GM12878 (cell line): Measurements from ENCODE around the gene VARS1. TPM values are rescaled to one million over a fixed set of nuclear protein-coding genes. Genes with fewer than 3 reads are reported as not detected.

ENCODE experiments used
- ATAC-seq: fragments of 200-7000 bp; cut with Tn5 transposase; 3 replicates; pipeline ENCODE4 v1.9.1; 2020; ENCODE audit warnings: mild to moderate bottlenecking, moderate library complexity
- BruUV-seq: library from RNA; stranded (reverse); fragments of 400-500 nt; replicated peaks from 2 replicates; lab custom pipeline; 2021; lab: Mats Ljungman, UMichigan
- CTCF ChIA-PET: fragments of 300-600 bp; sonication (Branson Sonifier 250); formaldehyde crosslinking; extraction: SDS; loops from one replicate; lab custom pipeline; 2021; ENCODE audit warnings: inconsistent platforms; lab: Yijun Ruan, JAX
- POLR2A ChIA-PET: fragments of 350-600 bp; formaldehyde crosslinking; extraction: SDS; loops from one replicate; lab custom pipeline; 2021; ENCODE audit warnings: inconsistent platforms; lab: Charles Lee
- RAD21 ChIA-PET: fragments of 300-600 bp; sonication (Branson Sonifier 250); formaldehyde crosslinking; loops from one replicate; lab custom pipeline; 2023; ENCODE audit warnings: antibody characterized with exemption; ENCODE audit not compliant: unreplicated experiment; lab: Charles Lee
- SMC1A ChIA-PET: fragments of 300-600 bp; sonication (Branson Sonifier 250); formaldehyde crosslinking; loops from one replicate; lab custom pipeline; 2023; ENCODE audit not compliant: unreplicated experiment, uncharacterized antibody; lab: Charles Lee
- DNase-seq: peaks from one replicate; pipeline ENCODE4 v3.0.0-alpha.2; 2011; ENCODE audit warnings: low read depth, low spot score
- FAIRE-seq: peaks from 3 replicates; lab custom pipeline; 2011; peaks lifted over from hg19 to GRCh38; lab: Jason Lieb, UNC
- H2AFZ ChIP-seq: 2 replicates; pipeline ENCODE4 v1.6.0; 2011; ENCODE audit warnings: low read depth, low read length, control low read depth; ENCODE audit not compliant: control insufficient read depth
- H3K27ac ChIP-seq: 2 replicates; pipeline ENCODE4 v1.5.1; 2011; ENCODE audit warnings: control low read depth; ENCODE audit not compliant: control insufficient read depth, insufficient read depth
- H3K27me3 ChIP-seq, 2 experiments: replicated peaks in 1 of 2; 2 replicates each; pipeline versions ENCODE4 v1.6.0 to v1.6.1; 2011; ENCODE audit warnings: low read length in 1 of 2; ENCODE audit not compliant: control insufficient read depth in 2 of 2, insufficient read depth in 2 of 2
- H3K36me3 ChIP-seq, 2 experiments: 2 replicates each; pipeline ENCODE4 v1.5.1; 2011; ENCODE audit warnings: low read length in 1 of 2; ENCODE audit not compliant: control insufficient read depth in 2 of 2, insufficient read depth in 2 of 2
- H3K4me1 ChIP-seq: 2 replicates; pipeline ENCODE4 v1.6.1; 2011; ENCODE audit warnings: mild to moderate bottlenecking, low read length, moderate library complexity, mixed read lengths; ENCODE audit not compliant: control insufficient read depth, insufficient read depth
- H3K4me2 ChIP-seq: 2 replicates; pipeline ENCODE4 v1.6.0; 2011; ENCODE audit warnings: control low read depth; ENCODE audit not compliant: control insufficient read depth, insufficient read depth
- H3K4me3 ChIP-seq: fragments of 200-600 bp; sonication (generic); 2 replicates; pipeline ENCODE4 v1.5.1; 2016
- H3K79me2 ChIP-seq: 2 replicates; pipeline ENCODE4 v1.6.0; 2011; ENCODE audit warnings: low read length; ENCODE audit not compliant: control insufficient read depth, insufficient read depth
- H3K9ac ChIP-seq: 2 replicates; pipeline ENCODE4 v1.8.0; 2011; ENCODE audit warnings: low read length, control low read depth, mixed read lengths; ENCODE audit not compliant: control insufficient read depth, insufficient read depth
- H3K9me3 ChIP-seq: replicated peaks from 3 replicates; pipeline ENCODE4 v1.5.1; 2011; ENCODE audit warnings: mild to moderate bottlenecking, low read length; ENCODE audit not compliant: control insufficient read depth, insufficient read depth
- H4K20me1 ChIP-seq: 2 replicates; pipeline ENCODE4 v1.6.0; 2011; ENCODE audit not compliant: control insufficient read depth, insufficient read depth
- ATF2 ChIP-seq: IDR thresholded peaks from 2 replicates; pipeline ENCODE4 v1.6.1; 2012; ENCODE audit warnings: low read length, inconsistent platforms
- BACH1 ChIP-seq: fragments of 450-650 bp; IDR thresholded peaks from 2 replicates; pipeline ENCODE4 v1.6.1; 2017; ENCODE audit warnings: mild to moderate bottlenecking, borderline replicate concordance
- CBX5 ChIP-seq: sonication (generic); IDR thresholded peaks from 2 replicates; pipeline ENCODE4 v1.6.1; 2016; ENCODE audit warnings: low read depth, moderate library complexity, mild to moderate bottlenecking, inconsistent platforms
- CEBPZ ChIP-seq: fragments of 150-350 bp; IDR thresholded peaks from 2 replicates; pipeline ENCODE4 v1.6.1; 2016; ENCODE audit warnings: low read depth, low read length
- CREM ChIP-seq: IDR thresholded peaks from 2 replicates; pipeline ENCODE4 v1.6.1; 2014; ENCODE audit warnings: antibody characterized with exemption, low read depth
- EP300 ChIP-seq, 2 experiments: fragments of 150-350 bp in 1 of 2; IDR thresholded peaks; 2 replicates each; pipeline ENCODE4 v1.6.1; 2011 to 2012; ENCODE audit warnings: low read depth in 2 of 2, low read length in 2 of 2, borderline replicate concordance in 1 of 2, improper control_type of control experiment in 1 of 2, inconsistent platforms in 1 of 2; ENCODE audit not compliant: control insufficient read depth in 1 of 2
- HDAC6 ChIP-seq: fragments of 200-600 bp; sonication (generic); IDR thresholded peaks from one replicate; pipeline ENCODE4 v1.8.0; 2017; ENCODE audit warnings: antibody characterized with exemption; ENCODE audit not compliant: unreplicated experiment
- HSF1 ChIP-seq: fragments of 150-350 bp; IDR thresholded peaks from 2 replicates; pipeline ENCODE4 v1.6.1; 2014; ENCODE audit warnings: mild to moderate bottlenecking, low read depth, low read length
- KAT2A ChIP-seq: conservative IDR thresholded peaks from 2 replicates; pipeline ENCODE4 v1.6.1; 2011; ENCODE audit warnings: low read depth, low read length; ENCODE audit not compliant: control insufficient read depth
- MTA2 ChIP-seq: fragments of 450-650 bp; IDR thresholded peaks from 2 replicates; pipeline ENCODE4 v1.6.1; 2016; ENCODE audit warnings: low read depth, mild to moderate bottlenecking, moderate library complexity
- NFIC ChIP-seq: IDR thresholded peaks from 2 replicates; pipeline ENCODE4 v1.6.1; 2012; ENCODE audit warnings: low read depth, mild to moderate bottlenecking, inconsistent platforms, low read length, moderate library complexity
- NFXL1 ChIP-seq: fragments of 450-650 bp; IDR thresholded peaks from 2 replicates; pipeline ENCODE4 v1.6.1; 2017; ENCODE audit warnings: antibody characterized with exemption, mild to moderate bottlenecking, borderline replicate concordance
- PML ChIP-seq: IDR thresholded peaks from 2 replicates; pipeline ENCODE4 v1.6.1; 2012; ENCODE audit warnings: low read length, inconsistent platforms
- RAD21 ChIP-seq: IDR thresholded peaks from 2 replicates; pipeline ENCODE4 v1.6.1; 2011; ENCODE audit warnings: mild to moderate bottlenecking, low read depth, low read length, moderate library complexity; ENCODE audit not compliant: insufficient read depth
- RUNX3 ChIP-seq: IDR thresholded peaks from 2 replicates; pipeline ENCODE4 v1.6.1; 2012; ENCODE audit warnings: low read length, inconsistent platforms
- SMAD1 ChIP-seq: fragments of 450-650 bp; IDR thresholded peaks from 2 replicates; pipeline ENCODE4 v1.6.1; 2018; ENCODE audit warnings: mild to moderate bottlenecking, low read depth; ENCODE audit not compliant: partially characterized antibody
- SMAD5 ChIP-seq: IDR thresholded peaks from 2 replicates; pipeline ENCODE4 v1.6.1; 2016; ENCODE audit warnings: antibody characterized with exemption, low read depth
- YY1 ChIP-seq: IDR thresholded peaks from 2 replicates; pipeline ENCODE4 v1.6.1; 2011; ENCODE audit warnings: low read depth, mild to moderate bottlenecking, low read length
- WGBS: methylation state at CpG from one replicate; pipeline ENCODE4 v1.1.6; 2016; ENCODE audit warnings: low lambda C conversion rate; ENCODE audit not compliant: insufficient replicate concordance, insufficient coverage; ENCODE audit errors: missing lambda C conversion rate; 5-methylcytosine and 5-hydroxymethylcytosine counted together
- in situ Hi-C: fragments of 300-500 bp; cut with MboI; formaldehyde crosslinking; loops from 9 replicates; pipeline ENCODE4 v1.14.3; 2018; ENCODE audit warnings: mixed read lengths
- intact Hi-C: fragments of 100-400 bp; cut with micrococcal nuclease; formaldehyde crosslinking; loops from one replicate; pipeline ENCODE4 v1.14.2; 2022; ENCODE audit not compliant: unreplicated experiment
- polyA plus RNA-seq, 11 experiments: library from polyadenylated mRNA; depleted of rRNA in 4 of 11; unstranded in 6 of 11; stranded (reverse) in 5 of 11; fragments of >200 nt; fragmentation: Nextera tagmentation in 4 of 11; fragmentation: Illumina TruSeq in 1 of 11; extraction: Ambion mirVana in 4 of 11; extraction: Trizol in 1 of 11; gene quantifications; 1 replicate in 1 of 11; 2 replicates in 10 of 11; pipeline versions ENCODE4 v1.2.1 to v1.2.3, GENCODE V29; 2011 to 2016; ENCODE audit warnings: inconsistent platforms in 2 of 11, missing spikeins in 2 of 11, low read depth in 1 of 11
- total RNA-seq, 4 experiments: library from RNA; depleted of rRNA in 3 of 4; stranded (reverse); fragments of >200 nt in 3 of 4; fragmentation: Illumina TruSeq in 1 of 4; extraction: Trizol in 1 of 4; gene quantifications; 2 replicates each; pipeline versions ENCODE4 v1.2.1 to v1.2.3, GENCODE V29; 2013 to 2021

VARS1 gene
- total and polyA plus RNA-seq, 10 of the 15 experiments (the other 5 are each of a cell fraction or from before 2014, with no cell fraction given), result 1.2 to 243 (median 80.7) TPM

- intact Hi-C loops, result loop anchor here (2.0 to 10.0 kb wide), 3 partner anchors 52 to 98 kb away; partner anchors contain the start of genes DDAH2 and VWA7
- RAD21 ChIA-PET, result interaction anchor here (0.8 to 2.4 kb wide), 19 partner anchors 9 to 332 kb away, joined by 3 to 53 read pairs (median 5); partner anchors contain the start of genes CLIC1, DDAH2, HSPA1A and HSPA1L
- in situ Hi-C loops, result no loop called here
- TF ChIP-seq NFIC (no peak), NFXL1 (no peak), BACH1 (no peak), KAT2A (no peak), EP300 (IDR thresholded peaks at IDR 0.05; ENCODE audit: borderline replicate concordance in 1 of 2, control insufficient read depth in 1 of 2, low read depth in 2 of 2, low read length in 2 of 2) (no peak), SMAD1 (no peak), ATF2 (no peak), HDAC6 (peak; percentile 6), MTA2 (peak; percentile 35), CEBPZ (no peak), PML (no peak; the same call in 1 of the 2 replicates), CBX5 (no peak), YY1 (0 out of 2 replicates have a peak, but pooled peaks have one; percentile 6), RAD21 (no peak), SMAD5 (no peak), HSF1 (no peak), RUNX3 (no peak), CREM (no peak)
These were observed 31.3 kb upstream of the VARS1 start for GRCh38 chr6:31826793-31827285.

More at GRCh38 chr6:31826793-31827285, 31.3 kb upstream of the VARS1 start:
- CTCF ChIA-PET, result interaction anchor here (0.6 to 2.6 kb wide), 15 partner anchors 13 to 285 kb away, joined by 3 to 13 read pairs (median 5); partner anchors contain the start of genes ATP6V1G2, CLIC1, DDAH2 and DDX39B
- peak overlapping the region; percentile 86 for H3K4me2 ChIP-seq
- peak overlapping the region; percentile 87 for H3K27ac ChIP-seq
- ATAC-seq, result peak; percentile 39
- 1% methylated on average over 13 of the region's 13 CpGs for WGBS
- BruUV-seq, result TSS peak; percentile 99
- FAIRE-seq, result no peak
- H4K20me1 ChIP-seq, result no peaks in the 10 kb centered on the region
- no peaks in the 10 kb centered on the region for H3K9me3 ChIP-seq
- peak overlapping the region; percentile 88 for H2AFZ ChIP-seq
- POLR2A ChIA-PET, result interaction anchor here (0.7 to 11.3 kb wide), 24 partner anchors 9 to 366 kb away, joined by 3 to 158 read pairs (median 4); partner anchors contain the start of genes ABHD16A, BAG6, CLIC1 and GPSM3
- H3K79me2 ChIP-seq, result peaks cover 28% of the 10 kb centered on the region
- H3K9ac ChIP-seq, result peak overlapping the region; percentile 83
- no peaks in the 10 kb centered on the region for H3K27me3 ChIP-seq
- no peaks in the 10 kb centered on the region for H3K36me3 ChIP-seq
- peak overlapping the region; percentile 78 for H3K4me3 ChIP-seq
- peaks cover 12% of the 10 kb centered on the region for H3K4me1 ChIP-seq
- DNase-seq, result no peak
- SMC1A ChIA-PET, result interaction anchor here (0.8 to 2.8 kb wide), 14 partner anchors 12 to 350 kb away, joined by 3 to 22 read pairs (median 5); partner anchors contain the start of genes ABHD16A, ATP6V1G2, CLIC1 and HSPA1A
